GM21723 (cell line): ENCODE measurements around the gene HEATR3.

ENCODE experiments used
- ATAC-seq: cut with Tn5 transposase; IDR thresholded peaks from one replicate; pipeline ENCODE4 v1.9.1; 2021; ENCODE audit warnings: mild to moderate bottlenecking, moderate library complexity; ENCODE audit not compliant: unreplicated experiment

The HEATR3 gene

DNA sequence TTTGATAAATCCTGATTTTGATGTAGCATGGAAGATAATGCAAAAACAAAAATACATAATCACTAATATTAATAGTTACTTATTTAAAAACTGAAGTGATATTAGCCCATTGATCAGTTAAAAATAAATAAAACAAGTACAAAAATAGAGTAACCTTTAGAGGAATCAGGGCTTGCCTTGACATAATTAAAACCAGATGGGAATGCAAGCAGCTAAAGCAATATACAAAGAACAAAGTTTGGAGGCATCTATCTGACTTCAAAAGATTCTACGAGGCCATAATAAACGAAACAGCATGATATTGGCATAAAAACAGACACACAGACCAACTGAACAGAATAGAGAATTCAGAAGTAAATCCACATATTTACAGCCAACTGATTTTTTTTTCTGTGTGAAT, 15.0 kb upstream of the HEATR3 start:
- no peak for ATAC-seq

GRCh38 chr16:50056226-50056625, 9.5 kb upstream of the HEATR3 start:
- no peak for ATAC-seq

GRCh38 chr16:50058091-50058771, 7.5 kb upstream of the HEATR3 start:
- ATAC-seq = no peak

GRCh38 chr16:50059111-50059510, 6.7 kb upstream of the HEATR3 start:
- ATAC-seq = no peak

DNA sequence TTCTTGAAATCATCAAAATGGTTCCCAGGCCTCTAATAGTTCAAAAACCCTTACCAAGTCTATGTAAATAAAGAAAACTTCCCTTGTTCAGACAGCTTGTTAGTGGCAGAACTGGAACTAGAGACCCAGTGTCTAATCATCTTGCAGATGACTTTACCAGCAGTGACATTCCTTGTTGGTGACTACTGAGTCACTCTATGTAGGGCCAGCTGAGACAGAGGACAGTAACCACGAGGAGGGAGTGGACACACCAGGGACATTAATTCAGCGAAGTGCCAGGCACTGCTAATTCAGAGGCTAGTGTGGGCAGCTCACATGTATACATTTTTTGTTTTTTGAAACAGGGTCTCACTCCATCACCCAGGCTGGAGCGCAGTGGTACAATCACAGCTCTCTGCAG, 6.1 kb upstream of the HEATR3 start:
- ATAC-seq = no peak

- ATAC-seq = no peak
These were observed 4.4 kb upstream of the HEATR3 start for GRCh38 chr16:50061326-50061725.

DNA sequence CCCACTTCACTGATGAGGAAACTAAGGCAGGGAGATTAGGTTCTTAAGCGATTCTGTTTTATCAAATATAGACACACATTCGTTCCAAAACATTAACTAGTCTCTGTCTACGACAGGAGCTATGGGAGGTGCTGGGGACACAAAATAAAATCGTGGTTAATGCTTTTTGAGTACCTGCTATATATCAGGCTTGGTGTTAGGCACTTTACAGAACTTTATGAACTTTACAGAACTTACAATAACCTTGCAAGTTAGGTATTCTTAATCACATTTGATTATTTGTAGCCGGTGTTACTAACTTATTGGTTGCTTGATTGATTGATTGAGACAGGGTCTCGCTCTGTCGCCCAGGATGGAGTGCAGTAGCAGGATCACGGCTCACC, 538 bp upstream of the HEATR3 start:
- ATAC-seq = no peak

GRCh38 chr16:50066482-50067289, 916 bp downstream of the HEATR3 start:
- ATAC-seq = no peak

GRCh38 chr16:50067290-50067853, 1.6 kb downstream of the HEATR3 start:
- ATAC-seq = peak; percentile 45

- no peak for ATAC-seq
These were observed 2.8 kb downstream of the HEATR3 start for GRCh38 chr16:50068550-50068949.

DNA sequence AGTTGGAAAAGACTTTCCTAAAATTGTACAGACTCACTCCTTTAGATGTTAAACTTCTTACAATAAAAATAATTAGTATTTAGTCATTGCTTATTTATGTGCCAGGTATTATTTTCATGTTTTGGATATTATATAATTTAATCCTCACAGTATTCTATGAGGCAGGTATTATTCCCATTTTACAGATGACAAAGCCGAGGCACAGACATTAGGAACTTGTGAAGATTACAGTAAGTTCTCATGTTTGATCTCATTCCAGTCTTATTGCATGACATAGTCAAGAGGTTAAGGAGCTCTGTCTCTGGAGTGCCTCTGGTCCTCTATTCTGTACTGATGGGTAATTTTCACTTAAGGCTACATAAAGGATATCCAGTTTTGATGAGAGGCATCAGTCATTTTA, 3.3 kb downstream of the HEATR3 start:
- no peak for ATAC-seq

DNA sequence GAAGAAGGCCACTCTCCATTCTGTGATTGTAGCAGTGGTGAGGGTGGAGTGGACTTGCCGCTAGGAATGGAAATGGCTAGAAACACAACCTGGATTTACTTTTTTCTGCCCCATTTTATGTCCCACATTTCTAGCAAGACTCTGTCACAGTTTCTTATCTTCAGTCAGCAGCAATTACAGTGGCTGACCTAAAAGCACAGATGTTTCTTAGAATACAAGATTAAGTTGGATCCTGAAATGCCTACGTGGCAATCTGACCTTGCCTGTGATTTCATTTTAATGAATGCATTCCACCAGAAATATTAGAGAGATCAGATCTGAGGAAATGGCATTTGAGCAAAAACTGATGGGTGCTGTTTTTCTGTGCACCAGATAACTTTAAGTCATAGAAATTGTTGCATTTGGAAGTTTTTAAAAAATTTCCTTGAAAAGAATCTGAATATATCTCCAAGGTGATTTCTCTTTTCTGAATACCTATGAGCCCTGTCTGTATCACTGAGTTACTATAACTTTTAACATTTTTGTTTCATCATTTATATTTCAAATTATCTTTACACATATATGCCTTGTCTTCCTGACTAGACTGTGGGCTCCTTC, 5.4 kb downstream of the HEATR3 start:
- no peak for ATAC-seq

DNA sequence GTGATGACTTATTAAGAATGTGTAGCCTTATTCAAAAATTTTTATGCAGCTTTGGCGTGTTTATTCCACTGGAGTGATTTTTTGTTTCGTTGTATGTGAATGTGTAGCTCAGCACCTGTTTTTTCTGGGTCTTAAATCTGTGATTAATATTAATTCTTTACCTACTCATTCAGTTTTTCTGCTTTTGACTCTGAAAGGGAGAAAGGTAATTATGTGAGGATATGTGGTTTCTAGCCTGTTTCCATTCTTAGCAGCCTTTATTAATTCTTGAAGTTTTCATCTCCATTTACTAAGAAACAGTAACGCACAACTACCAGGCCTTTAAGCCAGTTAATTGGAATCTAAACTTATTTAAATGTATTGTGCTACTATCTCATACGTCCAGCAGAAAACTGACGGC, 7.0 kb downstream of the HEATR3 start:
- ATAC-seq = no peak

GRCh38 chr16:50079397-50080140, 13.8 kb downstream of the HEATR3 start:
- no peak for ATAC-seq

- no peak for ATAC-seq
These were observed 15.8 kb downstream of the HEATR3 start for GRCh38 chr16:50081428-50082018.

DNA sequence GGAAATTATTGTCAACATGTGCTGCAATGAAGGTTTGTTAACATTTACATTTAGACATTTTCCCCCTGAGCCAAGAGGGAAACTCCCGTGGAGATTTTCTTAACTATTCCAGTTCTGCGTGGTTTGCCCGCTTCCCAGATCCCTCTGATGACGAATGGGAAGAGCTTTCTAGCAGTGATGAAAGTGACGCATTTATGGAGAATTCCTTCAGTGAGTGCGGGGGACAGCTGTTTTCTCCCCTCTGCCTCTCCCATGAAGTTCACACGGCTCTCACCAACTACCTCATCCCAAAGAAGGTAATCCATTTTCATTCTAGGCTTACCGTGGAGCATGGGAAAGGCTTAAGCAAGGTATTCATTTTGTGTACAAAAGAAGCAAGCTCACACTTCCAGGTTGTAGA, 18.2 kb downstream of the HEATR3 start:
- ATAC-seq = no peak

GRCh38 chr16:50086176-50086575, 20.4 kb downstream of the HEATR3 start:
- no peak for ATAC-seq

DNA sequence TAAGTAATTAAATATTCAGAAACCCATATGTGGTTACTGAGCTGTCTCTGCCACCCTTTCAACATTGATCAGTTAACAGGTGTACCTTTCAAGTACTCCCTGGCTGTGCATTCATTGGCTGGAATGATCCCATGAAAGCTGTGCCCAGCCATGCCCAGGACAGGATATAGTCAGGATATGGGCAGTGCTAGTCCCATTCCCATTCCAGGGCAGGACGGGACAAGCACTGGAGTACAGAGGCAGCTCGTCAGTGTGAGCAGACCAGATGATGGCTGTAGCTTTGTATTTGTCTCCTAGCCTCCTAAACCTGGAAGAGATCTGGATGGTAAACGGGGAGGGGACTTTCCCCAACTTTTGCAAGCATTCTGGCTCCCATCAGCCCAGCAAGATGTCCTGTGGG, 22.5 kb downstream of the HEATR3 start:
- ATAC-seq = no peak

DNA sequence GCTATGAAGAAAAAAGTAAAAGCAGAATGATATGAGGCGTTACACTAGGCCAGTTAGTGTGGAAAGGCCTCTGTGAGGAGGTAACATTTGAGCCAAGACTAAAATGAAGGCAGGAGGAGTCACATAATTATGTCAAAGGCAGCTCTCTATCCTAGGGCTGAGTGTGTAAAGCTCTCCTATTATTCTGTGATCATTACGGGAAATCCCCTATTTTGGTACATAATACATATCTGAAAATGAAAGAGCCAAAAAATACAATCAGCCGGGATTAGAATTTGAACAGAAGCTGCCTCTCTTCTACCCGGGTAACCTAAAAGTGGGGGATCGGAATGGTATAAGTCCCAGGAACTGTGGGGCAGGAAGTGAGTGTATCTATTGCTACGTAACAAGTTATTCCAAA, 27.1 kb downstream of the HEATR3 start:
- ATAC-seq = no peak

DNA sequence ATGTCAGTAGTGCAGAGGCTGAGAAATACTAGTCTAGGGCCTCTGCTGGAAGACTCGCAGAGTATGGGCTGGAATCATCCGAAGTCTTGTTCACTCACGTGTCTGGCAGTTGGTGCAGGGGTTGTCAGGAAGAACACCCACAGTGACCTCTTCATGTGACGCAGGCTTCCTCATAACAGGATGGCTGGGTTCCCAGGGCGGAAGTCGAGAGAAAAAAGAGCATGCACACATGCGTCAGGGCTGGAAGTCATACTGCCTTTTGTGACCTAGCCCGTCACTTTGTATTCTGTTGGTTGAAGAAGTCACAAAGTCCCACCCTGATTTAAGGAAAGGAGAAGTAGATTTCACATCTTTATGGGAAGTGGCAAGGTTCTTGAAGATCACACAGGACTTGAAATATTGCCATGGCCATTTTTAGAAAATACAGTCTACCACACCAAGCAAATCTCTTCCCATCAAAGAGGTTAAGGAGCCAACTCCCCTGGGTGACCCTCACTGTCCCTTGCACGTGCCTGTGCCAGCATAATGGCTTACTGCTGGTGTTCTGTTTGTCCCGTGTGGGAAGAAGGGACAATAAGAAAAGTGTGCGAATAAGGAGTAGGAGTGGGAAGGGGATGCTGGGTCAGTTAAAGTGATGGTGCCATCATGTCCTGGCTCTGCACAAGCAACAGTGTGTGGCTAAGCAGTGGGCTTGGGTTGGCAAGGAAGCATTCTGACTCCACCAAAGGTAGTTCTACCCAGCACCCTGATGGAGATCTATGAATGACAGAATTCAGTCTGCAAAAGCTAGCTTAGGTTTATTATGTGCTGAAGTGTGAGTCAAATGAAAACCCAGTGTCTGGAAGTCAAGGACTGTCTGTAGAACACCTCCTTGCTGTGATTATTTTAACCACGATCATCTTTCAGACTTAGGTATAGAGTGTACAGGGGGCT, 28.1 kb downstream of the HEATR3 start:
- no peak for ATAC-seq
